Testis (tissue), 3 donors: ENCODE data around the gene LKAAEAR1. TPM values are rescaled to one million over a fixed set of nuclear protein-coding genes. Genes with fewer than 3 reads are reported as not detected.

Experiments
- DNase-seq: peaks from one replicate; pipeline ENCODE4 v3.0.0-alpha.2; 2019
- H3K27ac ChIP-seq, 2 donors: fragments of 200-600 bp; sonication (generic); one replicate each; pipeline ENCODE4 v1.5.1; 2019
- H3K27me3 ChIP-seq: fragments of 200-600 bp; sonication (generic); one replicate; pipeline ENCODE4 v1.5.1; 2019
- H3K36me3 ChIP-seq: fragments of 200-600 bp; sonication (generic); one replicate; pipeline ENCODE4 v1.5.1; 2017; ENCODE audit warnings: low read depth; ENCODE audit errors: missing control alignments
- H3K4me1 ChIP-seq: fragments of 200-600 bp; sonication (generic); one replicate; pipeline ENCODE4 v1.5.1; 2019
- H3K4me3 ChIP-seq, 2 donors: fragments of 200-600 bp; sonication (generic); one replicate each; pipeline ENCODE4 v1.5.1; 2017 to 2019
- H3K9me3 ChIP-seq: fragments of 200-600 bp; sonication (generic); one replicate; pipeline ENCODE4 v1.5.1; 2017
- CTCF ChIP-seq, 3 experiments: fragments of 450-650 bp in 2 of 3; fragments of 200-600 bp in 1 of 3; sonication (generic) in 1 of 3; IDR thresholded peaks; one replicate each; pipeline ENCODE4 v1.5.1; 2016 to 2019; ENCODE audit warnings: antibody characterized with exemption in 3 of 3, mild to moderate bottlenecking in 2 of 3, moderate library complexity in 1 of 3
- POLR2A ChIP-seq: fragments of 450-650 bp; IDR thresholded peaks from one replicate; pipeline ENCODE4 v1.6.1; 2017; ENCODE audit warnings: antibody characterized with exemption, mild to moderate bottlenecking, moderate library complexity
- WGBS, 2 donors: methylation state at CpG; one replicate each; pipeline ENCODE4 v1.1.5; 2018; 5-methylcytosine and 5-hydroxymethylcytosine counted together
- intact Hi-C: fragments of 100-400 bp; cut with DNase I; formaldehyde crosslinking; loops from one replicate; pipeline ENCODE4 v1.15.1; 2023; ENCODE audit warnings: low total_unique reads
- polyA plus RNA-seq: library from polyadenylated mRNA; stranded (reverse); fragments of 350-450 nt; fragmentation: Illumina TruSeq; extraction: RNeasy Lipid Tissue Mini Kit (QIAGEN cat#74804); gene quantifications from one replicate; pipeline ENCODE4 v1.2.3, GENCODE V29; 2014; ENCODE audit warnings: low read depth, low replicate concordance; ENCODE audit not compliant: insufficient read depth
- total RNA-seq, 2 donors: library from RNA; depleted of rRNA; stranded (reverse); fragments of >200 nt; gene quantifications; one replicate each; pipeline ENCODE4 v1.2.3, GENCODE V29; 2016

Gene LKAAEAR1
- total and polyA plus RNA-seq, 3 donors from 2014 or later: 6.6 to 89.9 (median 45.3) TPM

GRCh38 chr20:64062596-64063388 lies 21.4 kb downstream of the LKAAEAR1 start, which contains the start of gene TCEA2:
TCEA2 (plus strand) TSS chr20:64063198; CDS start chr20:64063313, 115 bp downstream.
- Histone ChIP-seq H3K9me3 (no peaks in the 10 kb centered on the region), H3K27ac (peak within 1 kb of the TSS; percentile 65 to 85), H3K36me3 (no peaks in the 10 kb centered on the region), H3K4me1 (peaks cover 20% of the 10 kb centered on the region), H3K4me3 (peak within 1 kb of the TSS; percentile 86 to 91), H3K27me3 (no peaks in the 10 kb centered on the region)
- peak; percentile 99 for DNase-seq
- 1% methylated on average over 76 of the region's 85 CpGs; no CpG with 5 or more reads in 1 of the 2 donors for WGBS, 2 donors
- TF ChIP-seq CTCF (IDR thresholded peaks at IDR 0.05): peak in 1 of 3 experiments; percentile 12
- TF ChIP-seq POLR2A: no peak
- intact Hi-C loops: no loop called here

- TF ChIP-seq POLR2A: no peak
- no peak for TF ChIP-seq CTCF (IDR thresholded peaks at IDR 0.05)
- Histone ChIP-seq H3K27ac (peak overlapping the region; percentile 65 to 85), H3K36me3 (no peaks in the 10 kb centered on the region), H3K9me3 (no peaks in the 10 kb centered on the region), H3K4me1 (peaks cover 20% of the 10 kb centered on the region), H3K27me3 (no peaks in the 10 kb centered on the region), H3K4me3 (peak overlapping the region; percentile 86 to 91)
- DNase-seq: no peak
- WGBS, 2 donors: 30 to 38% methylated on average over 2 to 4 of the region's 5 CpGs
- intact Hi-C loops: no loop called here
These were observed 22.0 kb downstream of the LKAAEAR1 start for GRCh38 chr20:64062276-64062595.

DNA sequence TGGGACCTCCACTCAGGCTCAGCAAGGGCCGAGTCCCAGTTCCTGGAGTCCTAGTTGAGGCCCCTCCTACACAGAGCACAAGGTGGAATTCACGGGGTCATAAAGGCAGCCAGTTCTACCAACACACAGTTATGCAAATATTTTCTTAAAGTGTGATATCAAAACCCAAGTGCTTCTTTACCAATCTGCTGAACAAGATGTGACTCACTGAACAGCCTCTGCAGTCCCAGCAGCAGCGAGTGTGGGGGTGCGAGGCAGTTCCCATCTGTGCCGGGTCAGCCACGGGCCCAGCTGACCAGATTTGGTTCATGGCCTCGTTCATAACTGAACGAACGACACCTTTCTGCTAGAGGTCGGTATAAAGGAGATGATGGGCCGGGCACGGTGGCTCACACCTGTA lies 25.7 kb downstream of the LKAAEAR1 start:
- H3K27me3 ChIP-seq: no peaks in the 10 kb centered on the region
- H3K4me1 ChIP-seq: peaks cover 12% of the 10 kb centered on the region
- H3K4me3 ChIP-seq: no peak overlapping the region
- no peak overlapping the region for H3K27ac ChIP-seq
- no peaks in the 10 kb centered on the region for H3K36me3 ChIP-seq
- TF ChIP-seq POLR2A: no peak
- no peak for TF ChIP-seq CTCF (IDR thresholded peaks at IDR 0.05)
- DNase-seq: no peak
- H3K9me3 ChIP-seq: no peaks in the 10 kb centered on the region
- WGBS, 2 donors: 79 to 84% methylated on average over 10 to 12 of the region's 12 CpGs
- intact Hi-C loops: no loop called here

DNA sequence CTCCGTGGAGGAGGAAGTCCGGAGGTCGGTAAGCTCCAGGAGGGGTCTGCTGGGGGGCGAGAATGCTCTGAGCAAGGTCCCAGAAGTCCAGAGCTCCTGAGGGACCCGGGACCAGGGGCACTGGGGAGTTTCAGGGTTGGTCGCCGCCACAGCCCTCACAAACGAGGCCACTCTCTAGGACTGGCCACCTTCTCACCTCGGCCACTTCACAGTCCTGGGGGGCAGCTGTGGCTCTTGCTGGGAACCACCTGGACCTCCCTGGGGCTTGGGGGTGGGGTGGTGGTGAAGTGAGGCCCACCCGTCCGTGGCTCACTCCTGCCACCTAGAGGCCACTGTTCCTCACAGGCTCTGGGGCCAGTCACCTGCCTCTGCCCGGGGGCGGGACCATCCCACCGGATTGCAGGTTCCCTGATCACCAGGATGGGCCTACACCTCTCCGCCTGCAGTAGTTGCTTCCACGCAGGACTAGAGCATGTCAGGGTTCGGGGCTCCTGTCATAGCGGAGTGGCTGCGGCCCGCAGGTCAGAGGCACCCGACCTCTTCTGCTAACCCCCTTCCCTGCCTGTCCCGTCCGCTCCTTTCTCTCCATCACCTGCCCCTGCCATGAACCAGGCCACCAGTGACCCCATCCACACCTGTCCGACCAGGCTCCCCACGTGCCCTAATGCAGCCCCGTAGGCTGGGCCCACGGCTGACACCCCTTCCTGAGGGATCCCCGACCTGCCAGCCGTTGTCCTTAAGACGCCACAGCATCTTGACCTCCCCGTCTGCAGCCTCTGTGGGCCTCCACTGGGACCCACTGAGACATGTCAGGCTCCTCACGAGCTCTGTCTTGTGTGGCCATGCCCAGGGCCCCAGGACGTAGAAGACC lies 26.3 kb downstream of the LKAAEAR1 start:
- Histone ChIP-seq H3K9me3 (no peaks in the 10 kb centered on the region), H3K27me3 (no peaks in the 10 kb centered on the region), H3K36me3 (no peaks in the 10 kb centered on the region), H3K4me3 (no peak overlapping the region), H3K27ac (no peak overlapping the region), H3K4me1 (peaks cover 12% of the 10 kb centered on the region)
- DNase-seq: peak; percentile 79
- TF ChIP-seq CTCF (IDR thresholded peaks at IDR 0.05): peak; percentile 50 to 75 (median 67)
- no peak for TF ChIP-seq POLR2A
- WGBS, 2 donors: 53 to 71% methylated on average over 19 to 33 of the region's 33 CpGs
- intact Hi-C loops: no loop called here
